A204.1 (cell line): ENCODE data around the gene TMC6.
"Not testable (repeated sequence)": the region's sequence is repeated elsewhere in the genome, so short reads cannot be mapped to it uniquely, and the experiment has no call there.

ENCODE experiments used
- FAIRE-seq: peaks from 2 replicates; lab custom pipeline; 2012; peaks lifted over from hg19 to GRCh38; lab: Jason Lieb, UNC

Gene TMC6

GRCh38 chr17:78154903-78155811 is 26.6 kb upstream of the TMC6 start:
- no peak for FAIRE-seq

GRCh38 chr17:78151514-78152008 is 23.0 kb upstream of the TMC6 start:
- FAIRE-seq, result no peak

- FAIRE-seq, result no peak
Measured at GRCh38 chr17:78148286-78149016, 19.9 kb upstream of the TMC6 start.

GRCh38 chr17:78147315-78147998 is 18.9 kb upstream of the TMC6 start:
- no peak for FAIRE-seq

- no peak for FAIRE-seq
Measured at GRCh38 chr17:78146881-78147280, 18.3 kb upstream of the TMC6 start.

GRCh38 chr17:78146471-78146869 is 17.9 kb upstream of the TMC6 start:
- no peak for FAIRE-seq

- FAIRE-seq, result no peak
Measured at GRCh38 chr17:78144736-78145641, 16.4 kb upstream of the TMC6 start.

GRCh38 chr17:78144147-78144719 is 15.7 kb upstream of the TMC6 start:
- FAIRE-seq, result no peak

- FAIRE-seq, result no peak
Measured at GRCh38 chr17:78143214-78144146, 14.9 kb upstream of the TMC6 start.

GRCh38 chr17:78142119-78142861 is 13.7 kb upstream of the TMC6 start:
- no peak for FAIRE-seq

GRCh38 chr17:78141437-78142118 is 13.0 kb upstream of the TMC6 start:
- no peak for FAIRE-seq

- FAIRE-seq, result no peak
Measured at GRCh38 chr17:78140169-78141051, 11.9 kb upstream of the TMC6 start.

GRCh38 chr17:78139861-78140168 is 11.3 kb upstream of the TMC6 start:
- FAIRE-seq, result not testable (repeated sequence)

GRCh38 chr17:78138204-78139060 is 9.9 kb upstream of the TMC6 start:
- no peak for FAIRE-seq

- no peak for FAIRE-seq
Measured at GRCh38 chr17:78137392-78138203, 9.0 kb upstream of the TMC6 start.

GRCh38 chr17:78135858-78136500 is 7.4 kb upstream of the TMC6 start:
- FAIRE-seq, result no peak
